NCI-H226 (cell line): ENCODE measurements around the gene CUL4B.
"Not testable (repeated sequence)": the region's sequence is repeated elsewhere in the genome, so short reads cannot be mapped to it uniquely, and the experiment has no call there.

Experiments used
- DNase-seq: peaks from one replicate; pipeline ENCODE4 v3.0.0-alpha.2; 2015

The CUL4B gene

GRCh38 chrX:120517936-120518335 lies 42.8 kb downstream of the CUL4B start:
- DNase-seq, result peak; percentile 2

DNA sequence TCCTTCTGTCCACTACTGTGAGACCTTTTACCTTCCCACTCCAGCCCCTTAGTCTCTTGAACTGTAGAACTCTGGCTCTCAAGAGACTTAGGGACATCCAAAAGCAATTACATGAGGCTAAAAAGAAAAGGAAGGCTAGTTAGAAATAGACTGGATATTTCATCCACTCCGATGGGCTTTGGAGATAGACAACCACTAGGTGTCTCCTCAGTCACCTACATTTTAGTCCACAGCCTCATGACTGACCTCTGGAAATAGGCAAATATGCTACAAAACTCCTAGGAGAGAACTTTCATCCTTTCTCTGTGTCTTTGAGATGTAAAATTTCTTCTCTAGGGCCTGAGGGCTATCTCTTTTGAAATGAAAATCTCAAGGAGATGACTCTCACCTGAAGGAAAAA lies 46.5 kb downstream of the CUL4B start:
- no peak for DNase-seq

GRCh38 chrX:120512627-120513026 lies 48.1 kb downstream of the CUL4B start:
- DNase-seq, result no peak

- DNase-seq, result no peak
These were observed 48.5 kb downstream of the CUL4B start for GRCh38 chrX:120512222-120512621.

- no peak for DNase-seq
These were observed 56.2 kb downstream of the CUL4B start for GRCh38 chrX:120504569-120504968.

- DNase-seq, result no peak
These were observed 61.3 kb downstream of the CUL4B start for GRCh38 chrX:120499301-120500072.

- DNase-seq, result not testable (repeated sequence)
These were observed 70.6 kb downstream of the CUL4B start for GRCh38 chrX:120490119-120490518.

GRCh38 chrX:120486786-120487185 lies 74.0 kb downstream of the CUL4B start:
- no peak for DNase-seq

GRCh38 chrX:120485638-120486520 lies 74.9 kb downstream of the CUL4B start:
- peak; percentile 66 for DNase-seq

DNA sequence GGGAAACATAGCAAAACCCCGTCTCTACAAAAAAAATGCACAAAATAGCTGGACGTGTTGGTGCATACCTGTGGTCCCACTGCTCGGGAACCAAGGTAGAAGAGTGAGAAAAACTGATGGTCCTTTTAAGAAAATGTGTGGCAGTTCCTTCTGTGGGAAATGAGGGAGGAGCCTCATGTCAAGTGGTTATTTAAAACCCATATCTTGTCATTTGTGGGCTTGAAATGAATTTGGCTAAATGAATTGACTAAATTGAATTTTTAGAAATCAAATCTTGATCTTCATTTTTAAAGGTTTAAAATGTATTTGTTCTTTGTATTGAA lies 75.5 kb downstream of the CUL4B start:
- no peak for DNase-seq

- no peak for DNase-seq
These were observed 83.3 kb downstream of the CUL4B start for GRCh38 chrX:120477453-120477852.

DNA sequence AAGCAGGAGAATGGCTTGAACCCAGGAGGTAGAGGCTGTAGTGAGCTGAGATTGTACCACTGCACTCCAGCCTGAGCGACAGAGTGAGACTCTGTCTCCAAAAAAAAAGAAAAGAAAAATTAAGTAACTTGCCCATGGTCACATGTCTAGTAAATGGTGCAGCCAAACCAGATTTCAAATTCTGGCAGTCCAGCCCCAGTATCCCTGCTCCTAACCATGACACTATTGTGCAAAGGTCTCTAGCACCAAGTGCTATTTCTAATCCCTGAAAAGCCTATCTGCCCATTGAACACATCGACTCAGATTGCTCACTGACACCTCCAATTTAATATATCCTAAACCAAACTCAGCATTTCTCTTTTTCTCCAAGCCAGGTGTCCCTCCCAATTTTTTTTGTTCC lies 84.0 kb downstream of the CUL4B start:
- DNase-seq, result no peak

GRCh38 chrX:120475447-120475846 lies 85.3 kb downstream of the CUL4B start:
- DNase-seq, result not testable (repeated sequence)
